HepG2 (cell line): ENCODE results near the gene ZKSCAN5. TPM values are rescaled to one million over a fixed set of nuclear protein-coding genes. Genes with fewer than 3 reads are reported as not detected.

Source experiments
- ATAC-seq: fragments of 200-7000 bp; cut with Tn5 transposase; 3 replicates; pipeline ENCODE4 v1.9.1; 2020; ENCODE audit warnings: mild to moderate bottlenecking, moderate library complexity
- BruUV-seq: library from RNA; stranded (reverse); fragments of 400-500 nt; replicated peaks from 2 replicates; lab custom pipeline; 2021; lab: Mats Ljungman, UMichigan
- CTCF ChIA-PET: fragments of 300-600 bp; formaldehyde crosslinking; extraction: SDS; loops from one replicate; lab custom pipeline; 2021; ENCODE audit warnings: low total read pairs, inconsistent platforms, low intra/inter-chr PET ratio; lab: Yijun Ruan, JAX
- POLR2A ChIA-PET: fragments of 350-600 bp; sonication (Branson Sonifier 250); formaldehyde crosslinking; loops from one replicate; lab custom pipeline; 2020; ENCODE audit warnings: antibody characterized with exemption, inconsistent platforms; lab: Yijun Ruan, JAX
- DNase-seq: peaks from one replicate; pipeline ENCODE4 v3.0.0-alpha.2; 2015; ENCODE audit warnings: low spot score
- FAIRE-seq: peaks from 3 replicates; lab custom pipeline; 2011; peaks lifted over from hg19 to GRCh38; lab: Jason Lieb, UNC
- H2AFZ ChIP-seq: one replicate; pipeline ENCODE4 v1.6.1; 2011; ENCODE audit warnings: low read length, inconsistent platforms
- H3K27ac ChIP-seq: fragments of 300-600 bp; 3 replicates; pipeline ENCODE4 v1.8.0; 2011; ENCODE audit warnings: mixed run types, mild to moderate bottlenecking, mixed read lengths, low read length, inconsistent platforms; ENCODE audit not compliant: insufficient read depth; ENCODE audit errors: extremely low read length
- H3K27me3 ChIP-seq, 2 experiments: fragments of 200-600 bp in 1 of 2; 2 replicates in 1 of 2; 3 replicates in 1 of 2; pipeline versions ENCODE4 v1.6.0 to v1.8.0; 2011; ENCODE audit warnings: low read length in 2 of 2, mild to moderate bottlenecking in 2 of 2, moderate library complexity in 2 of 2, inconsistent platforms in 1 of 2; ENCODE audit not compliant: insufficient read depth in 2 of 2, control insufficient read depth in 1 of 2
- H3K36me3 ChIP-seq, 2 experiments: fragments of 200-600 bp in 1 of 2; replicated peaks in 1 of 2; 2 replicates in 1 of 2; 3 replicates in 1 of 2; pipeline versions ENCODE4 v1.5.1 to v1.8.0; 2011; ENCODE audit warnings: low read length in 2 of 2, inconsistent platforms in 1 of 2; ENCODE audit not compliant: insufficient read depth in 2 of 2, control insufficient read depth in 1 of 2
- H3K4me1 ChIP-seq: 2 replicates; pipeline ENCODE4 v1.5.1; 2012; ENCODE audit warnings: low read length, inconsistent platforms; ENCODE audit not compliant: insufficient read depth
- H3K4me2 ChIP-seq: 2 replicates; pipeline ENCODE4 v1.6.0; 2011; ENCODE audit warnings: low read depth, low read length, inconsistent platforms
- H3K4me3 ChIP-seq, 3 experiments: fragments of 200-600 bp in 1 of 3; sonication (generic), shearing (Covaris generic) in 1 of 3; replicated peaks in 1 of 3; 2 replicates each; pipeline ENCODE4 v1.5.1; 2011 to 2016; ENCODE audit warnings: low read length in 3 of 3, inconsistent platforms in 2 of 3, low read depth in 2 of 3, mild to moderate bottlenecking in 2 of 3, control low read depth in 1 of 3, mixed read lengths in 1 of 3; ENCODE audit not compliant: insufficient read depth in 1 of 3
- H3K79me2 ChIP-seq: one replicate; pipeline ENCODE4 v1.6.1; 2011; ENCODE audit warnings: low read length, inconsistent platforms; ENCODE audit not compliant: insufficient read depth
- H3K9ac ChIP-seq: 2 replicates; pipeline ENCODE4 v1.6.0; 2011; ENCODE audit warnings: mild to moderate bottlenecking, low read depth, low read length, inconsistent platforms; ENCODE audit not compliant: insufficient read depth
- H3K9me3 ChIP-seq: 2 replicates; pipeline ENCODE4 v1.5.1; 2012; ENCODE audit warnings: mild to moderate bottlenecking, low read length
- H4K20me1 ChIP-seq: 2 replicates; pipeline ENCODE4 v1.6.0; 2011; ENCODE audit warnings: inconsistent platforms, mild to moderate bottlenecking, low read length, moderate library complexity; ENCODE audit not compliant: insufficient read depth
- CAMTA2 ChIP-seq: sonication (generic); formaldehyde crosslinking; IDR thresholded peaks from 2 replicates; pipeline ENCODE4 v1.4.0; 2020; ENCODE audit warnings: mild to moderate bottlenecking, missing genetic modification reagents, borderline replicate concordance
- DNMT3B ChIP-seq: conservative IDR thresholded peaks from 2 replicates; pipeline ENCODE4 v1.6.1; 2016; ENCODE audit warnings: missing biosample characterization, control low read depth
- FOXJ3 ChIP-seq: sonication (generic); formaldehyde crosslinking; IDR thresholded peaks from 2 replicates; pipeline ENCODE4 v1.4.0; 2020; ENCODE audit warnings: missing genetic modification reagents, mild to moderate bottlenecking, borderline replicate concordance
- NCOA5 ChIP-seq: sonication (generic); formaldehyde crosslinking; IDR thresholded peaks from 2 replicates; pipeline ENCODE4 v1.4.0; 2020; ENCODE audit warnings: missing genetic modification reagents
- SIX4 ChIP-seq: sonication (generic); formaldehyde crosslinking; IDR thresholded peaks from 2 replicates; pipeline ENCODE4 v1.4.0; 2020; ENCODE audit warnings: missing genetic modification reagents
- XBP1 ChIP-seq: sonication (generic); formaldehyde crosslinking; IDR thresholded peaks from 2 replicates; pipeline ENCODE4 v1.5.0; 2020; ENCODE audit warnings: missing genetic modification reagents
- ZNF337 ChIP-seq: sonication (generic); formaldehyde crosslinking; IDR thresholded peaks from 2 replicates; pipeline ENCODE4 v1.5.1; 2020; ENCODE audit warnings: missing genetic modification reagents, low read depth, mild to moderate bottlenecking, borderline replicate concordance
- ZNF33B ChIP-seq: sonication (generic); formaldehyde crosslinking; IDR thresholded peaks from 2 replicates; pipeline ENCODE4 v1.5.1; 2020; ENCODE audit warnings: mild to moderate bottlenecking, missing genetic modification reagents
- ZNF687 ChIP-seq: sonication (generic); formaldehyde crosslinking; IDR thresholded peaks from 2 replicates; pipeline ENCODE4 v1.5.1; 2020; ENCODE audit warnings: mild to moderate bottlenecking, missing genetic modification reagents, moderate library complexity
- ZNF740 ChIP-seq: sonication (generic); formaldehyde crosslinking; IDR thresholded peaks from 2 replicates; pipeline ENCODE4 v1.4.0; 2020; ENCODE audit warnings: missing genetic modification reagents
- WGBS: methylation state at CpG from one replicate; pipeline ENCODE4 v1.1.6; 2017; ENCODE audit warnings: low lambda C conversion rate; 5-methylcytosine and 5-hydroxymethylcytosine counted together
- in situ Hi-C: cut with HindIII; loops from 2 replicates; pipeline ENCODE4 v1.10.0; 2017; ENCODE audit warnings: low pct_unique_long_range_greater_than_20kb; ENCODE audit not compliant: extremely low pct_ligation_motif_present
- intact Hi-C: fragments of 100-400 bp; cut with micrococcal nuclease; formaldehyde crosslinking; loops from one replicate; pipeline ENCODE4 v1.10.0; 2022; ENCODE audit not compliant: unreplicated experiment
- polyA plus RNA-seq, 8 experiments: library from polyadenylated mRNA; depleted of rRNA in 3 of 8; stranded (reverse) in 7 of 8; unstranded in 1 of 8; fragments of >200 nt; fragmentation: Illumina TruSeq in 4 of 8; extraction: Trizol in 4 of 8; gene quantifications; 2 replicates each; pipeline versions ENCODE4 v1.2.1 to v1.2.3, GENCODE V29; 2011 to 2016; ENCODE audit warnings: low read depth in 4 of 8, missing spikeins in 1 of 8, mixed read lengths in 1 of 8; ENCODE audit not compliant: insufficient read depth in 1 of 8
- total RNA-seq, 5 experiments: library from RNA; depleted of rRNA; stranded (reverse); fragments of >200 nt; fragmentation: Illumina TruSeq; extraction: Trizol; gene quantifications; 2 replicates each; pipeline ENCODE4 v1.2.3, GENCODE V29; 2016; ENCODE audit warnings: low read depth in 1 of 5
- TF ChIP-seq, protein P1 (sequence below): sonication (generic); formaldehyde crosslinking; IDR thresholded peaks from 2 replicates; pipeline ENCODE4 v1.9.0; 2021; ENCODE audit warnings: missing genetic modification reagents, mild to moderate bottlenecking, borderline replicate concordance
- TF ChIP-seq, protein P2 (sequence below): sonication (generic); formaldehyde crosslinking; IDR thresholded peaks from 2 replicates; pipeline ENCODE4 v1.8.1; 2023; ENCODE audit warnings: missing genetic modification reagents, inconsistent platforms, borderline replicate concordance
- TF ChIP-seq, protein P3 (sequence below): sonication (generic); formaldehyde crosslinking; IDR thresholded peaks from 2 replicates; pipeline ENCODE4 v1.5.1; 2020; ENCODE audit warnings: missing genetic modification reagents, mild to moderate bottlenecking, borderline replicate concordance

ZKSCAN5 gene
- total and polyA plus RNA-seq, 2 of the 13 experiments (the other 11 are each of a cell fraction or from before 2014, with no cell fraction given): 5.5 to 11.7 TPM

DNA sequence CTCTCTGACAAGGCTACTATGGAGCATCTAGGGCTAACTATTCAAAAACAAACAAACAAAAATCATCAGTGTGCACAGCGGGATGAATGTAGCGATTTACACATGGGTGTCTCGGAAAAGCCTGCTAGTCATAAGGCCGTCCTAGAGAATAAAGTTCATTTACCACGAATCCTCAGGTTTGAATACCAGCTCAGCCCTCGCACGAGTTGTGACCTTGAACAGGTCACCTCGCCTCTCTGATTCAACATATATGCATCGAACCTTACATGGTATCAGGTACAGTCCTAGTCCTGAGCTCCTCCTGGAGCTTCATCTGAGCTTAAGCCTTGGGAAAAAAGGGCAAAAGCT is 39.1 kb upstream of the ZKSCAN5 start (continued):
- TF ChIP-seq, protein P1, sequence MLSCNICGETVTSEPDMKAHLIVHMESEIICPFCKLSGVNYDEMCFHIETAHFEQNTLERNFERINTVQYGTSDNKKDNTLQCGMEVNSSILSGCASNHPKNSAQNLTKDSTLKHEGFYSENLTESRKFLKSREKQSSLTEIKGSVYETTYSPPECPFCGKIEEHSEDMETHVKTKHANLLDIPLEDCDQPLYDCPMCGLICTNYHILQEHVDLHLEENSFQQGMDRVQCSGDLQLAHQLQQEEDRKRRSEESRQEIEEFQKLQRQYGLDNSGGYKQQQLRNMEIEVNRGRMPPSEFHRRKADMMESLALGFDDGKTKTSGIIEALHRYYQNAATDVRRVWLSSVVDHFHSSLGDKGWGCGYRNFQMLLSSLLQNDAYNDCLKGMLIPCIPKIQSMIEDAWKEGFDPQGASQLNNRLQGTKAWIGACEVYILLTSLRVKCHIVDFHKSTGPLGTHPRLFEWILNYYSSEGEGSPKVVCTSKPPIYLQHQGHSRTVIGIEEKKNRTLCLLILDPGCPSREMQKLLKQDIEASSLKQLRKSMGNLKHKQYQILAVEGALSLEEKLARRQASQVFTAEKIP (CRISPR knock-in tag): no peak
- TF ChIP-seq DNMT3B (CRISPR knock-in tag): no peak
- TF ChIP-seq SIX4: 0 out of 2 replicates have a peak, but pooled peaks have one; percentile 1
- TF ChIP-seq FOXJ3: 0 out of 2 replicates have a peak, but pooled peaks have one; percentile 27
- TF ChIP-seq, all 625 proteins: peak for 12

- no peak overlapping the region for H3K27ac ChIP-seq
- H3K9me3 ChIP-seq: no peaks in the 10 kb centered on the region
- BruUV-seq: no TSS peak
- no peak overlapping the region for H3K4me3 ChIP-seq
- no peak for FAIRE-seq
- no peak for ATAC-seq
- peaks cover 0 to 4% of the 10 kb centered on the region in 2 experiments; a peak in 3 of 5 replicates for H3K36me3 ChIP-seq
- DNase-seq: no peak
- H3K4me2 ChIP-seq: no peak overlapping the region
- ChIA-PET POLR2A (interaction anchor here (1.1 kb wide), 1 partner anchor 32 kb away, joined by 3 read pairs; no protein-coding TSS in a partner anchor), CTCF (no interaction called here)
- intact Hi-C loops: no loop called here
- H3K79me2 ChIP-seq: peaks cover 32% of the 10 kb centered on the region
- peaks cover 40% of the 10 kb centered on the region for H3K4me1 ChIP-seq
- peaks cover 4% of the 10 kb centered on the region; the same call in 1 of the 2 replicates for H4K20me1 ChIP-seq
- no peak overlapping the region for H3K9ac ChIP-seq
- no peaks in the 10 kb centered on the region; a peak in 1 of 5 replicates for H3K27me3 ChIP-seq
- in situ Hi-C loops: no loop called here
- 87% methylated on average over 22 of the region's 29 CpGs for WGBS
- H2AFZ ChIP-seq: no peak overlapping the region
- TF ChIP-seq ZNF337 (CRISPR knock-in tag) (no peak), CAMTA2 (CRISPR knock-in tag) (no peak), NCOA5 (CRISPR knock-in tag) (no peak), ZNF740 (CRISPR knock-in tag) (no peak), XBP1 (no peak), ZNF687 (CRISPR knock-in tag) (no peak; the same call in 1 of the 2 replicates), ZNF33B (CRISPR knock-in tag) (no peak)
- TF ChIP-seq, protein P2, sequence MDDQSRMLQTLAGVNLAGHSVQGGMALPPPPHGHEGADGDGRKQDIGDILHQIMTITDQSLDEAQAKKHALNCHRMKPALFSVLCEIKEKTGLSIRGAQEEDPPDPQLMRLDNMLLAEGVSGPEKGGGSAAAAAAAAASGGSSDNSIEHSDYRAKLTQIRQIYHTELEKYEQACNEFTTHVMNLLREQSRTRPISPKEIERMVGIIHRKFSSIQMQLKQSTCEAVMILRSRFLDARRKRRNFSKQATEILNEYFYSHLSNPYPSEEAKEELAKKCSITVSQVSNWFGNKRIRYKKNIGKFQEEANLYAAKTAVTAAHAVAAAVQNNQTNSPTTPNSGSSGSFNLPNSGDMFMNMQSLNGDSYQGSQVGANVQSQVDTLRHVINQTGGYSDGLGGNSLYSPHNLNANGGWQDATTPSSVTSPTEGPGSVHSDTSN (CRISPR knock-in tag): no peak
- TF ChIP-seq, protein P3, sequence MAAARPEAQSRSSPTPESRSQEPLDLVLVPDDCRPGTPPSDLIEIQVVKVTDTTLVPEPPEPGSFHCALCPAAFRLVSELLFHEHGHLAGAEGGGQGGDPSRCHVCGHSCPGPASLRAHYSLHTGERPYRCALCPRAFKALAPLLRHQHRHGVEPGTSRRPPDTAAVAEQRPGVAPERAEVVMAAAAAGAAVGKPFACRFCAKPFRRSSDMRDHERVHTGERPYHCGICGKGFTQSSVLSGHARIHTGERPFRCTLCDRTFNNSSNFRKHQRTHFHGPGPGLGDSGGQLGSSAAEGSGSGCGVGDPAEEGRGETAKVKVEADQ: no peak
These were observed 36.0 kb upstream of the ZKSCAN5 start for GRCh38 chr7:99468336-99468918.
